ENCODE measurements around the gene CTNS. TPM values are rescaled to one million over a fixed set of nuclear protein-coding genes. Genes with fewer than 3 reads are reported as not detected.

CTNS gene
- total RNA-seq, 1 experiment from 2014 or later = 20.4 TPM

DNA sequence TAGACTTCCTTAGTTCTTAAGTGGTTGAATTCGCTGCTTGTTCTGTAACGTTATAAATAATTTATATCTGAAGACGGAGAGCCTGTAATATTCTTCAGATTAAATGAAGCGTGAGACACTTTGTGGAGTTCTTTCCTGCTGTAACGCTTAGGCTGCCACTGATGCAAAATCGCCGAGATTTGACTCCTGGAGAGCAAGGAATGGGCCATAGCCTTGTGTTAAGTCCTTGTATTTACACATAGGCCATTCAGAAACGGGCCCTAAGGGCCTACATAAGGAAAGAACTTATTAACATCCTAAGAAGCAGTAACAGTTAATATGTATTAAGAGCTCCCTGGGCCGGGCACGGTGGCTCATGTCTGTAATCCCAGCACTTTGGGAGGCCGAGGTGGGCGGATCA is 33.0 kb downstream of the CTNS start:
- TF ChIP-seq, protein P1, sequence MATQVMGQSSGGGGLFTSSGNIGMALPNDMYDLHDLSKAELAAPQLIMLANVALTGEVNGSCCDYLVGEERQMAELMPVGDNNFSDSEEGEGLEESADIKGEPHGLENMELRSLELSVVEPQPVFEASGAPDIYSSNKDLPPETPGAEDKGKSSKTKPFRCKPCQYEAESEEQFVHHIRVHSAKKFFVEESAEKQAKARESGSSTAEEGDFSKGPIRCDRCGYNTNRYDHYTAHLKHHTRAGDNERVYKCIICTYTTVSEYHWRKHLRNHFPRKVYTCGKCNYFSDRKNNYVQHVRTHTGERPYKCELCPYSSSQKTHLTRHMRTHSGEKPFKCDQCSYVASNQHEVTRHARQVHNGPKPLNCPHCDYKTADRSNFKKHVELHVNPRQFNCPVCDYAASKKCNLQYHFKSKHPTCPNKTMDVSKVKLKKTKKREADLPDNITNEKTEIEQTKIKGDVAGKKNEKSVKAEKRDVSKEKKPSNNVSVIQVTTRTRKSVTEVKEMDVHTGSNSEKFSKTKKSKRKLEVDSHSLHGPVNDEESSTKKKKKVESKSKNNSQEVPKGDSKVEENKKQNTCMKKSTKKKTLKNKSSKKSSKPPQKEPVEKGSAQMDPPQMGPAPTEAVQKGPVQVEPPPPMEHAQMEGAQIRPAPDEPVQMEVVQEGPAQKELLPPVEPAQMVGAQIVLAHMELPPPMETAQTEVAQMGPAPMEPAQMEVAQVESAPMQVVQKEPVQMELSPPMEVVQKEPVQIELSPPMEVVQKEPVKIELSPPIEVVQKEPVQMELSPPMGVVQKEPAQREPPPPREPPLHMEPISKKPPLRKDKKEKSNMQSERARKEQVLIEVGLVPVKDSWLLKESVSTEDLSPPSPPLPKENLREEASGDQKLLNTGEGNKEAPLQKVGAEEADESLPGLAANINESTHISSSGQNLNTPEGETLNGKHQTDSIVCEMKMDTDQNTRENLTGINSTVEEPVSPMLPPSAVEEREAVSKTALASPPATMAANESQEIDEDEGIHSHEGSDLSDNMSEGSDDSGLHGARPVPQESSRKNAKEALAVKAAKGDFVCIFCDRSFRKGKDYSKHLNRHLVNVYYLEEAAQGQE (IDR thresholded peaks at IDR 0.05; ENCODE audit: insufficient read depth in 1 of 2, low read depth in 2 of 2, low read length in 1 of 2) = no peak
- TF ChIP-seq TCF7L2 (IDR thresholded peaks at IDR 0.05; ENCODE audit: low read depth, low read length) (no peak), POLR2AphosphoS5 (IDR thresholded peaks at IDR 0.05; ENCODE audit: low read depth, low read length) (no peak)
- BruUV-seq (replicated peaks) = no TSS peak
- Histone ChIP-seq H3K9me3 (ENCODE audit: control insufficient read depth, insufficient read depth, low read depth, low read length) (no peaks in the 10 kb centered on the region), H3K27ac (ENCODE audit: low read length) (peak overlapping the region; percentile 82), H3K4me1 (ENCODE audit: control insufficient read depth, insufficient read depth, low read length) (0 out of 2 replicates have a peak, but pooled peaks cover 7% of the 10 kb centered on the region), H3K36me3 (ENCODE audit: control insufficient read depth, insufficient read depth, low read length) (peaks cover 10% of the 10 kb centered on the region; the same call in 1 of the 2 replicates), H3K27me3 (ENCODE audit: control insufficient read depth, insufficient read depth, low read length) (no peaks in the 10 kb centered on the region), H3K4me3 (ENCODE audit: low read depth in 2 of 2, low read length in 2 of 2) (peak overlapping the region; percentile 77 to 90)
- no peak for DNase-seq (ENCODE audit: low read depth, low spot score)
- POLR2A ChIA-PET = no interaction called here
- in situ Hi-C loops (cut with HindIII; ENCODE audit: low pct_unique_long_range_greater_than_20kb, low sequenced_read_pairs) (no loop called here), intact Hi-C loops (cut with micrococcal nuclease; ENCODE audit: unreplicated experiment) (no loop called here)
- no peak for ATAC-seq
- CTCF ChIA-PET = no interaction called here

DNA sequence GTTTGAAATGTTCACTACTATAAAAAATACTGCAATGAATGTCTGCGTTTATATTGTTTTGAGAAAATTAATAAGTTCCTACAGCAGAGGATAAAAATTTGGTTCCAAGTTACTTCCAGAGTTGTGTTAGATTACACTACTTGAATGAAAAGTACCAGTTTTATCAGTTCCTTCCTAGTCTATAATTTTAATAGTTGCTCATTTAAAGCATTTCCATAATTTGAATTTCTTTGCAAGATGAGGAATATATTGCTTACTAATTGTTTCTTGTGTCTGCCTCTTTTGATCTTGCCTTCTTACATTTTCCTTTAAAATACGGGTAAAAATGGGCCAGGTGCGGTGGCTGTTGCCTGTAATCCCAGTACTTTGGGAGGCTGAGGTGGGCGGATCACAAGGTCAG is 36.0 kb downstream of the CTNS start:
- peaks cover 9% of the 10 kb centered on the region; the same call in 1 of the 2 replicates for H3K36me3 ChIP-seq (ENCODE audit: control insufficient read depth, insufficient read depth, low read length)
- 0 out of 2 replicates have a peak, but pooled peaks cover 4% of the 10 kb centered on the region for H3K4me1 ChIP-seq (ENCODE audit: control insufficient read depth, insufficient read depth, low read length)
- no peak for ATAC-seq
- ChIA-PET CTCF (no interaction called here), POLR2A (no interaction called here)
- H3K27ac ChIP-seq (ENCODE audit: low read length) = no peak overlapping the region
- no TSS peak for BruUV-seq (replicated peaks)
- DNase-seq (ENCODE audit: low read depth, low spot score) = no peak
- in situ Hi-C loops (cut with HindIII; ENCODE audit: low pct_unique_long_range_greater_than_20kb, low sequenced_read_pairs) = no loop called here
- H3K27me3 ChIP-seq (ENCODE audit: control insufficient read depth, insufficient read depth, low read length) = no peaks in the 10 kb centered on the region
- intact Hi-C loops (cut with micrococcal nuclease; ENCODE audit: unreplicated experiment) = no loop called here
- H3K9me3 ChIP-seq (ENCODE audit: control insufficient read depth, insufficient read depth, low read depth, low read length) = no peaks in the 10 kb centered on the region
- TF ChIP-seq POLR2AphosphoS5 (IDR thresholded peaks at IDR 0.05; ENCODE audit: low read depth, low read length) (no peak), TCF7L2 (IDR thresholded peaks at IDR 0.05; ENCODE audit: low read depth, low read length) (no peak), SIN3A (IDR thresholded peaks at IDR 0.05; ENCODE audit: borderline replicate concordance, insufficient read depth, low read depth, low read length) (no peak)
- TF ChIP-seq, protein P1 (IDR thresholded peaks at IDR 0.05; ENCODE audit: insufficient read depth in 1 of 2, low read depth in 2 of 2, low read length in 1 of 2) = no peak
- TF ChIP-seq, protein P2, sequence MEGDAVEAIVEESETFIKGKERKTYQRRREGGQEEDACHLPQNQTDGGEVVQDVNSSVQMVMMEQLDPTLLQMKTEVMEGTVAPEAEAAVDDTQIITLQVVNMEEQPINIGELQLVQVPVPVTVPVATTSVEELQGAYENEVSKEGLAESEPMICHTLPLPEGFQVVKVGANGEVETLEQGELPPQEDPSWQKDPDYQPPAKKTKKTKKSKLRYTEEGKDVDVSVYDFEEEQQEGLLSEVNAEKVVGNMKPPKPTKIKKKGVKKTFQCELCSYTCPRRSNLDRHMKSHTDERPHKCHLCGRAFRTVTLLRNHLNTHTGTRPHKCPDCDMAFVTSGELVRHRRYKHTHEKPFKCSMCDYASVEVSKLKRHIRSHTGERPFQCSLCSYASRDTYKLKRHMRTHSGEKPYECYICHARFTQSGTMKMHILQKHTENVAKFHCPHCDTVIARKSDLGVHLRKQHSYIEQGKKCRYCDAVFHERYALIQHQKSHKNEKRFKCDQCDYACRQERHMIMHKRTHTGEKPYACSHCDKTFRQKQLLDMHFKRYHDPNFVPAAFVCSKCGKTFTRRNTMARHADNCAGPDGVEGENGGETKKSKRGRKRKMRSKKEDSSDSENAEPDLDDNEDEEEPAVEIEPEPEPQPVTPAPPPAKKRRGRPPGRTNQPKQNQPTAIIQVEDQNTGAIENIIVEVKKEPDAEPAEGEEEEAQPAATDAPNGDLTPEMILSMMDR (IDR thresholded peaks at IDR 0.05) = no peak
- H3K4me3 ChIP-seq (ENCODE audit: low read depth in 2 of 2, low read length in 2 of 2) = no peak overlapping the region

Measured in Panc1 (cell line).